Hepatocyte (in vitro differentiated cells): ENCODE data around the gene NAB2.

Source experiments
- CTCF ChIP-seq: fragments of 200-600 bp; sonication (generic); IDR thresholded peaks from 2 replicates; pipeline ENCODE4 v1.5.1; 2016; ENCODE audit warnings: antibody characterized with exemption, mild to moderate bottlenecking; ENCODE audit not compliant: poor library complexity
- EZH2phosphoT487 ChIP-seq: fragments of 200-600 bp; sonication (generic); IDR thresholded peaks from one replicate; pipeline ENCODE4 v1.6.1; 2018; ENCODE audit warnings: antibody characterized with exemption, mild to moderate bottlenecking, low read depth, moderate library complexity; ENCODE audit not compliant: unreplicated experiment, severe bottlenecking

GRCh38 chr12:57134949-57135348 lies 46.0 kb downstream of the NAB2 start:
- TF ChIP-seq CTCF: no peak
- TF ChIP-seq EZH2phosphoT487: no peak
